ENCODE results near the gene ARID1B.
A peak's percentile ranks its signal among the peaks of the same experiment; 100 is the strongest.

The ARID1B gene

DNA sequence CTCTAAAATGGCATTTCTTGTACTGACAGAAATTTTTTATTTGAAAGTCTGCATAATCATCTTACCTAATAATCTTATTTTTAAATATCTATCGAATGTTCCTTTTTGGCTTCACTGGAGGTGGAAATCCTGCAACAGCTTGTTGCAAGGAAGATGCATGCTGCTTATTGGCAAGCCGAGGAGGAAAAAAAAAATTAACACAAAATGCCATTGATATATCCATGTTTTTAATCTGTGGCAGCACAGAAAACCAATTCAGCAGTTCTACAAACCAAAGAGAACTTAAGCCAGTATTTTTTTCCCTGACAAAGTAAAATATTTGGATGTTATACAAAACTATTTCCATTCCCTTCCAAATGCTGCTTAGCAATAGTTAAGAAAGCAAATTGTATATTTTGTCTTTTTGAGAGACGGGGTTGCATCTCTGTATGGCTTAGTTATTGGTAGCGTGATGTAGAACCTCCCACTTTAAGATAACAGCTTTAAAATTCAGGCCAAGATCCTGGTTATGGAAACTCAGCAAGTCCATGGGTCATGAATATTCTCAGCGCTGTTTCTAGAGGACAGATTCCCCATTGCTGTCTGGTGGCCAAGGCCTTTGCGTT is 314.8 kb downstream of the ARID1B start:
- DNase-seq (ENCODE audit: low read depth in 3 of 3, low spot score in 1 of 3), result no peak

DNA sequence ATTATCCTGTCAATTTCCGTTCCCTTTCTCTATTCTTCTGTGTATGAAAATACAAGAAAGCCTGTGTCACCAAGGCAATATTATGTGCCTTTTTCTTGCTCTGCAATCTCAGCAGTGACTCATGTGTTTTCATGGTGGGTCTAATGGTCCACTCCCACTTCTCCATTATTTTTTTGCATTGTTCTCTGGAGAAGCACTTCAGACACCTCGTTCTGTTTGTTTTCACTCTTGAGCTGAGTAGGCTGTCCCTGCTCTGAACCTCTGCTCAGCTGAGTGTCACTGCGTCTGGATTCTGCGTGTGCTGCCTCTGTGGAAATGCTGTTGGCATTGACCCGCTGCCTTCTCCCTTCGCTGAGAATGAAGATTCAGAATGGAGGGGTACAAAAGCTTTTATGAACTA is 315.6 kb downstream of the ARID1B start:
- DNase-seq (ENCODE audit: low read depth in 3 of 3, low spot score in 1 of 3), result no peak

GRCh38 chr6:157093536-157093935 is 316.4 kb downstream of the ARID1B start:
- no peak for DNase-seq (ENCODE audit: low read depth in 3 of 3, low spot score in 1 of 3)

DNA sequence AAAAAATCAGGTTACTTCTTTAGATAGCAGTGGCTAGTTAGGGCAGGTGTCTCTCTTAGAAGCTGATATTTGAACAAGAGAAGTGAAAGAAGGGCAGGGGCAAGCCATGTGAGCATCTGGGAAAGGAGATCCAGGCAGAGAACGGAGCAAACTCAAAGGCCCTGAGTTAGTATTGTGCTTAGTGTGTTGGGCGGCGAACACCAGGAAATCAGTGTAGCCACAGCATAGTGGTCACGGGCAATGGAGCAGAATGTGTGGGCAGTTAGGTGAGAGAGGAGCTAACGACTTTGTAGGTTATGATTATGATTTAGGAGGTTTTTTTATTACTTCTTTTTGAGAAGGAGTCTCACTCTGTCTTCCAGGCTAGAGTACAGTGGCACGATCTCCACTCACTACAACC is 316.9 kb downstream of the ARID1B start:
- no peak for DNase-seq (ENCODE audit: low read depth in 3 of 3, low spot score in 1 of 3)

GRCh38 chr6:157095084-157095483 is 317.9 kb downstream of the ARID1B start:
- DNase-seq (ENCODE audit: low read depth in 3 of 3, low spot score in 1 of 3), result no peak

DNA sequence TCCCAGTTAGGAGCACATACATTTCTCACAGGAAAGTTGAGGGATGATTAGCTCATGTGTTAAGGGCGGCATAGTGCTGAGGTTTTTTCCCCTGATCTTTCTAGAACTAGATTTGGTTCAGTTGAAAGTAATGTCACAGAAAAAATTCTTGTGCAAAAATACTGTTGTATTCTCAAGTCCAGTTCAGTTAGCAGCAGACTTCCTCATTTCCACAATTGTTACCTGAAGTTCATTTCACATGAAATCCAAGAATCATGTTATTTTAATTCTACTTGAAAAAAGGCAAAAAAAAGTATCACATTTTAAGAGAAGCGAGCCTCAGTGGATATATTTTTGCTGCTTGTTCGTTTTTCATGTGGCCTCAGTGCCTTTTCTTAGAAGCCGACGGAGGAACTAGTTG is 318.4 kb downstream of the ARID1B start:
- DNase-seq (ENCODE audit: low read depth in 3 of 3, low spot score in 1 of 3), result no peak

- DNase-seq (ENCODE audit: low read depth in 3 of 3, low spot score in 1 of 3), result no peak
These were observed 318.9 kb downstream of the ARID1B start for GRCh38 chr6:157096105-157096504.

DNA sequence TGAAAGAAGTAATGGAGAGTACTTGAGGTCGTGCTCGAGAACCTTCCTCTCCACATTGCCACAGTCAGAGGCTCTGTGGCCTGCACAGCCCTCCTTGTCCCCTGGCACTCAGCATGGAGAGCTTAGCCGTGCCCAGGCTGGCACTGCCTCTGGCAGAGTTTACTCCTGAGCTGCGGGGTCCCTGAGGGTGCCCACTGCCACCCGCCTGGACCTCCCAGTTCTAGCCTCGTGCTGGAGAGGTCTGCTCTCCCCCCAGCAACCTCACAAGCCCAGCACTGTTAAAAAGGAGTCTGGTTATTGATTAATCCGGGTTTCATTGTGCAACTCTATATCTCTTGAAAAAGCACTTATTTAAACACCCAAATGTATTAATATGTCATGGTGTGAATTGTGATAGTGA is 319.3 kb downstream of the ARID1B start:
- no peak for DNase-seq (ENCODE audit: low read depth in 3 of 3, low spot score in 1 of 3)

DNA sequence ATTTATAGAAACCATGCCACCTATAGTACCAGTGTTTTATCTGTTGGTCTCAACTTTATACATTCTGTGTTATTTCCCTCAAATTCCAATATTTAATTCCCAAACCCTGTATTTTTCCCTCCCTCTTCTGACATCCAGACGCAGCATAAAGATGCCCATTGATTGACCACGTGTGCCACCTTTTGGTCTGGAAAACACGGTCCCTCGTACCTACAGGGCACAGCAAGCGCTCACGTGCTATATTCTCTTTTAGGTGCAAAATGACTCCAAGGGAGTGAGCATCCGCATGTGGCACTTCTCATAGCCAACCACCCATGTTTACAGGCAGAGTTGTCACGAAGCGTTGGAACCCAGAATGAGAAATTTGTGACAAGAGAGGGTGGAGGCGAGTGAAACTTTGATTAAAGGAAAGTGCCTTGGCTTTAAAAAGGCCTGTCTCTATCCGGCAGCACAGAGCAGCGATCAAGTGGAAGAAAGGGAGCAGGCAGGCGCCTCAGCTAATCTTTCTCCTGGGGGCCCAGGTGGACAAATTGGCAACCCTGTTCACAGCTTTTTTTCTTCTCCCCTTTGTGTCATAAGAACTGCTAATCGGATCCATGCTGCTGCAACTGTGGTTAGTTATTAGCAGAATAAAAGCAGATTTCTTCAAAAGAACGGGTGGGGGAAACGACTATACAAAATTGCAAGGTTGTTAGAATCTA is 320.2 kb downstream of the ARID1B start:
- DNase-seq (ENCODE audit: low read depth in 3 of 3, low spot score in 1 of 3), result no peak

DNA sequence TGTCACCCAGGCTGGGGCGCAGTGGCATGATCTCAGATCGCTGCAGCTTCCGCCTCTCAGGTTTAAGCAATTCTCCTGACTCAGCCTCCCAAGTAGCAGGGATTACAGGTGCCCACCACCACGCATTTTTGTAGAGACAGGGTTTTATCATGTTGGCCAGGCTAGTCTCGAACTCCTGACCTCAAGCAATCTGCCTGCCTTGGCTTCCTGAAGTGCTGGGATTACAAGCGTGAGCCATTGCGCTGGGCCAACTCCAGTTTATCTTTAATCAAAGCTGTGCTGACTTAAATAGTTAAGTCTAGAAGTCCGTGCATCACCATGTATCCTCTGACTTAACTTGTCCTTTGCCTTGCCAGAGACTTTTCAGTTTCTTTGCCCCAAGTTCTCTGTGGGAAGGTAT is 321.8 kb downstream of the ARID1B start:
- no peak for DNase-seq (ENCODE audit: low read depth in 3 of 3, low spot score in 1 of 3)

DNA sequence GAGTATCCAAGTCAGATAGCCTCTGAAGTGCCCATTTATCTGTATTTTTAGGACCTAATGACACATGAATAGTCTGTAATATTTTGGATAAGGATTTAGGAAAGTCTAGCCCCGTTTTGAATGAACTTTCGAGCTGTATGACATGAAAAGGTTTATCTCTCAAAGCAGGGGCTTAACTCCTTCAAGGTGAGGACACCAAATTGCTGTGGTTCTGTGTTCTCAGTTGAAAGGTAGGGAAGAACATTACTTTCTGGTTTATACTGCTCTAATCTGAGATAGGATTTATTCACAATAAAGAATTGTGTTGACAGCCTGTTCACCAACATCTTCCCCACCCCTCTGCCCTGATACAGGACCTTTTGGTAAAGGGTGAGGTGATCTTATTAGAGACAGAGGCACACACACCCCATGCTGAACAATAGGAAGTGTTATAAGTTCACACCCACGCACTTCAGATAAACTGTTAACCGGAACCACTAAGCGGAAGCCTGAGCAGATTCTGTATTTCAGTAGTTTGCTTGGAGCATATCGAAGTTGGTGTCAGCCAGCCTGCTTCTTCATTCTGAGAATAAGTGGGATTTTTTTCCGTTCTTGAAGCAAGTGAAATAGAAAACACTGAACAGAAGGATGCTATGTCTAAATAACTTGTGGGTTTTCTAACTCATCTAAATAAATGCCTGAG is 322.9 kb downstream of the ARID1B start:
- DNase-seq (ENCODE audit: low read depth in 3 of 3, low spot score in 1 of 3), result peak in 1 of 3 donors; percentile 12

- DNase-seq (ENCODE audit: low read depth in 3 of 3, low spot score in 1 of 3), result no peak
These were observed 324.0 kb downstream of the ARID1B start for GRCh38 chr6:157101166-157101565.

DNA sequence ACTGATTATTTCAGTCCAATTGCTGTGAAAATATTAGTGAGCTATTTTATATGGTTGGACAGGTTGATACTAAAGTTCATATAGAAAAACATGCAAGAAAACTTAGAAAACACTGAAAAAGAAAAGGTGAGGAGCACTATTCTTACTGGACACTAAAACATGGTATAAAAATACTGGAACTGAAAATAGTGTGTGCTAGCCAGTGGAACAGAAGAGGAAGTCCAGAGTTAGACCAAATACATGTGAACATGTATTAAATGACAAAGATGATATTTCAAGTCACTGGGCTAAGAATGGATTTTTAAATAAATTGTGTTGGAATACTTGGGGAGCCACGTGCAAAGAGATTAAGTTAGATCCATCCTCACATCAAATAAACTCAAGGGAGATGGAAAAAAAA is 327.6 kb downstream of the ARID1B start:
- DNase-seq (ENCODE audit: low read depth in 3 of 3, low spot score in 1 of 3), result no peak

DNA sequence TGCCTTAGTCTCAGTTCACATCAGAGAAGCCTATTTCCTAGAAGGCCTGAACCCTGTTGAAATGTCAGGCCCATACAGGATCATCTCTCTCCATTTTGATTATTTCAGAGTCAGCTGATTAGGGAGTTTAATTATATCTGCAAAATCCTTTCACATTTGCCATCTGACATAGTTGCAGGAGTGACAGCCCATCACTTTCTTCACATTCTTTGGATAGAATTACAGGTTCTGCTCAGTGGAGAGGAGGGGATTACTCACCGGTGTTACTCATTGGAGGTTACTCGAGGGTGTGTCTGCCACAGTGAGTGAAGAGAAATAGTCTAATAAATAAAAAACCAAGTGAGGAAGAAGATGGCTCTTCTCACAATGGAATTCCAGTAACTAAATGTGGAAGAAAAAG is 329.3 kb downstream of the ARID1B start:
- no peak for DNase-seq (ENCODE audit: low read depth in 3 of 3, low spot score in 1 of 3)

GRCh38 chr6:157107571-157107914 is 330.4 kb downstream of the ARID1B start:
- DNase-seq (ENCODE audit: low read depth in 3 of 3, low spot score in 1 of 3), result no peak

DNA sequence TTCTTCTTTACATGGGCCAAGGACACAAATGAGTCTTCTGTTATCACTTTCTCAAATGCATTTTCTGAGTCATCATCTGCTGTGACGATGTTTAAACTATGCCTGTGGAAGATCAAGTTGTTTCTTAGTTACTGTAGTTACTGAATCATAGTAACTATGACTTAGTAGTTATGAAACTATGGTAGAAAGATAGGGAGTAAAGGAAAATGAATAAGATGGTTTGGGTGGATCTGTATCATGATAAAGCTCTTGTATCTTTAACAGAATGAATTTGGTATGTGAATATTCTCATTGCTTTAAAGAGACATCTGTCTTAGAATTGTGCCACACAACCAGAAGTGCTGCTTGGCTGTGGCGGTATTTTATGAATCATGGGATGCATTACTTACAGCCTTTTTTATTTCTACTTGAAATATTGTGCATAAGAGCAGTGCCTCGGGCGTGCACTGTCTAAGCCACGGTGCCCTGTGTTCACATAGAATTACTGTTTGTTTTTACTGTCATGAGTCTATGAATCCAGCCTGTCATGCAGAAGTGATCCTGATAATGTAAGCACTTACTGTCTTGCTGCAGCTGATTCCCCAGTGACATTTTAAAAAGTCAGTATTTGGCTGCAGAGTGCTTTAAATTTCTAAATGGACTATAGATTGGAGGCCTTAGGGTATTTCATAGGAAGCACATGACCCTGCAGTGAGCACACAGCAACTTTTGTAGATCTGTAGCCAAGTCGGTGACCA is 330.9 kb downstream of the ARID1B start:
- DNase-seq (ENCODE audit: low read depth in 3 of 3, low spot score in 1 of 3), result no peak

DNA sequence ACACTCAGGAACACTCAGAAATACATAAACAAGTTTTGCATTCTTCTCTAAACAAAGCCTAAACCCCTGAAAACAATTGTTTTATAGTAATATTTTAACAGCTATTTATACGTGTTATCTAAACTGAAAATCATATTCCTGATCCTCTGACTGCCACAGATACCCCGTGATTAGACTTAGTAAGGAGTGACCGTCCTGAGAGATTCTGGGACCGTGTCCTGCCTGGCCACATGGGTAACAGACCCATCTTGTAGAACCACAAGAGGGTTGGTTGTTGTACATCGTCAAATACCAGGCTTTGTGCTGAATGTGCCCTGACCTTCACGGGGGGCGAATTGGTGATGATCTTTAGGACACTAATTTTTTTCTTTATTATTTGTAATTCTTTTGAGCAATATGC is 331.7 kb downstream of the ARID1B start:
- no peak for DNase-seq (ENCODE audit: low read depth in 3 of 3, low spot score in 1 of 3)

- no peak for DNase-seq (ENCODE audit: low read depth in 3 of 3, low spot score in 1 of 3)
These were observed 333.4 kb downstream of the ARID1B start for GRCh38 chr6:157110607-157111006.

- no peak for DNase-seq (ENCODE audit: low read depth in 3 of 3, low spot score in 1 of 3)
These were observed 336.2 kb downstream of the ARID1B start for GRCh38 chr6:157113389-157113788.

- no peak for DNase-seq (ENCODE audit: low read depth in 3 of 3, low spot score in 1 of 3)
These were observed 339.2 kb downstream of the ARID1B start for GRCh38 chr6:157116426-157116825.

GRCh38 chr6:157117431-157118095 is 340.4 kb downstream of the ARID1B start:
- DNase-seq (ENCODE audit: low read depth in 3 of 3, low spot score in 1 of 3), result no peak
